GM15510 (cell line): ENCODE results near the gene PCBP3.

Experiments used
- POLR2A ChIP-seq: IDR thresholded peaks from 3 replicates; pipeline ENCODE4 v1.6.1; 2011; ENCODE audit warnings: borderline replicate concordance; ENCODE audit not compliant: insufficient read length; ENCODE audit errors: extremely low read depth

The PCBP3 gene

GRCh38 chr21:45971616-45972352 is 328.3 kb downstream of the PCBP3 start:
- no peak for TF ChIP-seq POLR2A

DNA sequence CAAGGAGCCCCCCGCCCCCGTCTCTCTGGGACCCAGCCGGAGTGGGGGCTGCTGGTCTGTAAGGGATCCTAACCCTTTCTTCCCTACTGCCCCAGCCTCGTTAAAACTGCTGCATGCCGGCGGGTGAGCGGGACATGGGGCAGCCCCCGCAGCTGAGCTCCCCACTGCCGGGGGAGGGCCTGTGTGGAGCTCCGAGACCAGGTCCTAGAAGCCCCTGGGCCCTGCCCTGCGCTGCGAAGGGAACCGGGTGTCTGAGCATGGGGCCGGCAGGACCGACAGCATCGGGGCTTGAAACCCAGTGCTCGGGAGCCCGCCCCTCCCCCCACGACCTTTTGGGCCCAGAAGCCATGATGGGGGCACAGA is 328.8 kb downstream of the PCBP3 start:
- TF ChIP-seq POLR2A, result no peak

- TF ChIP-seq POLR2A, result no peak
Measured at GRCh38 chr21:45972716-45973474, 329.4 kb downstream of the PCBP3 start.

GRCh38 chr21:45973475-45974072 is 330.0 kb downstream of the PCBP3 start:
- TF ChIP-seq POLR2A, result no peak

DNA sequence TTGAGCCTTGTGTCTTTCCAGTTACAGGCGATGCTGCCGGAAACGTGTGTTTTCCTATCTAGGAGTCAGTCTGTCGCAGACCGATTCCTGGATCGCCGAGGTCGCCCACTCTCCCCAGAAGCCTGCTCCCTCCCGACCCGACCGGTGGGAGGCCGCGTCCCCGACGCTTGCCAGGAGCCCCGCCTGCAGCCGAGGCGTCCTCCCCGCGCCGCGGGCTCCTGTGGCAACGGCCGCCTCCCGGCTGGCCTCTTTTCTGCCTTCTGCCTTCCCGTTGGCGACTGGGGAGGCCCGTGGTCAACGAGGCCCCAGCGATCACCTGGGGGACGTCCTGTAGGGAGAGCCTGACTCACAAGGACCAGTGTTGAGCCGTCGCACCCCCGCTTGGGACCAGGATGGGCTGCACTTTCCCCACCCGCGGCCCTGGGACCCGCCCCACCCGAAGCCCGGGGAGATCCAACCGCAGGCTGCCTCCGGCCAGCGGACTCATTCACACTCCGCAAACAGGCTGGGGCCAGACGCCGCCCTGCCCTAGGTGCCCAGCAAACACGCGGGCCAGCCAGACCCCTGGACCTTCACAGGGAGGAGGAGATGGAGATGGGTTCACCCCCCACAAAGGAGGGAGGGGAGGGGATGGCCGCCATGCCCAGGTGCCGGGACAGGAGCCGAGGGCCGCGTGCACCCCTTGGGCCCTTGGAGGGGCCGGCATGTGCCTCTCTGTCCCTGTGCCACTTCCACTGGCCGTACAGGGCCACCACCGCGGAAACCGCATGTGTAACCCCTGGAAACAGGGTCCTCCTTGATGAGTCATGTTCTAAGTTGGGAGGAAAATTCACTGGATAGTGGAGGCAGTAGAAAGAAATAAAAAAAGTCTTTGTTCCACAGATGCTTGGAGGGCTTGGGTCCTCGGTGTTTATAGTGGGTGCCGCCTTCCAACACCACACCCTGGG is 330.8 kb downstream of the PCBP3 start:
- no peak for TF ChIP-seq POLR2A

GRCh38 chr21:45975020-45975666 is 331.6 kb downstream of the PCBP3 start:
- TF ChIP-seq POLR2A, result no peak

DNA sequence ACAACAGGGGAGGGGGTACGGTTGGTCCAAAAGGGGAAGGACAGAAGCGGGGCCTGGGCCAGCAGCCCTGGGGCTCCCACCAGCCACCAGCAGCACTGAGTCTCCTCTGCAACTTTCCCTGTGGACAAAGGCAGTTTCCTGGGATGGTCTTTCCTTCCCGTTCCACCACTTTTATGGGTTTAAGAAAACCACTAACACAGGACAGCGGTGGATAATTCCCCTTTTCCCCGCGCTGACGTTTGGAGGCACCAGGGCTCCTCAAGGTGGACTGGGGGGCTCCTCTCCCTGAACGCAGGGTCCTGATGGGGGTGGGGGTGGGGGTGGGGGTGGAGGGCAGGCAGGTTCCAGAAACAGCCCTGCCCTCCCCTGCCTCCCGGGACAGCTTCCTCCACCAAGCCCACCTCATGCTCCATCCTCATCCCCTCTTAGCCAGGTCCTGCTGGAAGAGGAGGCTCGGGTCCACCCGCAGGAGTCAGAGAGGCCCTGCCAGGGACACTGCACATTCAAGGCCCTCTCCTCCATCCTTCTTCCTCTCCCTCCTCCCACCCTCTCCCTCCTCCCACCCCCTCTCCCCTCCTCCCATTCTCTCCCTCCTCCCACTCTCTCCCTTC is 333.3 kb downstream of the PCBP3 start:
- TF ChIP-seq POLR2A, result no peak

- TF ChIP-seq POLR2A, result no peak
Measured at GRCh38 chr21:45977396-45977795, 333.9 kb downstream of the PCBP3 start.

DNA sequence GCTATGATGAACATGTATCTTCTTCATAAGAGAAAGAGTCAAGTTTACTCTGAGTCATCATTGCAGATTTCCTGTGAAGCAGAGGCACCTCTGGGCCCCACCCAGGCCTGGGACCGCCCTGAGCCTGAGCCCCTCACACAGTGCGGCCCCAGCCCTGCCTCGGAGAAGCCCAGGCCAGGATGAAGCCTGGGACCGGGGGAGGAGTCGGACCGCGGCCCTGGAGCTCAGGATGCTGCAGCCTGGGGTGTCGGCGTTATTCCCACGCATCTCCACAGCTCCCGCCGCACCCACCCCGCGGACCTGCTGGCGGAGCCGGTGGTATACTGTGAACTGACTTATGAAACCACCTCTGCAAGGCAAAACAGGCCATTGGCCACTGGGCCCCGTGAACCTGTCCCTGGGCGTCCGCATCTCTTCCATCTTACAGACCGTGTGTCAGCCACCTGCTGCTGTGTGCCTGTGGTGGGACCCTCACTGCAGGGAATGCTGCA is 335.7 kb downstream of the PCBP3 start:
- no peak for TF ChIP-seq POLR2A

- TF ChIP-seq POLR2A, result no peak
Measured at GRCh38 chr21:45979651-45980050, 336.1 kb downstream of the PCBP3 start.

- TF ChIP-seq POLR2A, result no peak
Measured at GRCh38 chr21:45980271-45980670, 336.7 kb downstream of the PCBP3 start.

GRCh38 chr21:45980697-45981096 is 337.2 kb downstream of the PCBP3 start:
- TF ChIP-seq POLR2A, result no peak
